Testis (tissue), 3 donors: ENCODE data around the gene ULK4. TPM values are rescaled to one million over a fixed set of nuclear protein-coding genes. Genes with fewer than 3 reads are reported as not detected.

Experiments used
- DNase-seq: peaks from one replicate; pipeline ENCODE4 v3.0.0-alpha.2; 2019
- H3K27ac ChIP-seq, 2 donors: fragments of 200-600 bp; sonication (generic); one replicate each; pipeline ENCODE4 v1.5.1; 2019
- H3K27me3 ChIP-seq: fragments of 200-600 bp; sonication (generic); one replicate; pipeline ENCODE4 v1.5.1; 2019
- H3K36me3 ChIP-seq: fragments of 200-600 bp; sonication (generic); one replicate; pipeline ENCODE4 v1.5.1; 2017; ENCODE audit warnings: low read depth; ENCODE audit errors: missing control alignments
- H3K4me1 ChIP-seq: fragments of 200-600 bp; sonication (generic); one replicate; pipeline ENCODE4 v1.5.1; 2019
- H3K4me3 ChIP-seq, 2 donors: fragments of 200-600 bp; sonication (generic); one replicate each; pipeline ENCODE4 v1.5.1; 2017 to 2019
- H3K9me3 ChIP-seq: fragments of 200-600 bp; sonication (generic); one replicate; pipeline ENCODE4 v1.5.1; 2017
- POLR2A ChIP-seq: fragments of 450-650 bp; IDR thresholded peaks from one replicate; pipeline ENCODE4 v1.6.1; 2017; ENCODE audit warnings: antibody characterized with exemption, mild to moderate bottlenecking, moderate library complexity
- WGBS, 2 donors: methylation state at CpG; one replicate each; pipeline ENCODE4 v1.1.5; 2018; 5-methylcytosine and 5-hydroxymethylcytosine counted together
- intact Hi-C: fragments of 100-400 bp; cut with DNase I; formaldehyde crosslinking; loops from one replicate; pipeline ENCODE4 v1.15.1; 2023; ENCODE audit warnings: low total_unique reads
- polyA plus RNA-seq: library from polyadenylated mRNA; stranded (reverse); fragments of 350-450 nt; fragmentation: Illumina TruSeq; extraction: RNeasy Lipid Tissue Mini Kit (QIAGEN cat#74804); gene quantifications from one replicate; pipeline ENCODE4 v1.2.3, GENCODE V29; 2014; ENCODE audit warnings: low read depth, low replicate concordance; ENCODE audit not compliant: insufficient read depth
- total RNA-seq, 2 donors: library from RNA; depleted of rRNA; stranded (reverse); fragments of >200 nt; gene quantifications; one replicate each; pipeline ENCODE4 v1.2.3, GENCODE V29; 2016
- TF ChIP-seq, protein P1 (sequence below), 3 experiments: fragments of 450-650 bp in 2 of 3; fragments of 200-600 bp in 1 of 3; sonication (generic) in 1 of 3; IDR thresholded peaks; one replicate each; pipeline ENCODE4 v1.5.1; 2016 to 2019; ENCODE audit warnings: antibody characterized with exemption in 3 of 3, mild to moderate bottlenecking in 2 of 3, moderate library complexity in 1 of 3

The ULK4 gene
- total and polyA plus RNA-seq, 3 donors from 2014 or later = 45.7 to 91.6 (median 47.4) TPM

GRCh38 chr3:41740374-41740886 is 221.5 kb downstream of the ULK4 start:
- DNase-seq = no peak
- no peaks in the 10 kb centered on the region for H3K36me3 ChIP-seq
- H3K4me1 ChIP-seq = no peaks in the 10 kb centered on the region
- no peaks in the 10 kb centered on the region for H3K9me3 ChIP-seq
- TF ChIP-seq POLR2A = no peak
- TF ChIP-seq, protein P1, sequence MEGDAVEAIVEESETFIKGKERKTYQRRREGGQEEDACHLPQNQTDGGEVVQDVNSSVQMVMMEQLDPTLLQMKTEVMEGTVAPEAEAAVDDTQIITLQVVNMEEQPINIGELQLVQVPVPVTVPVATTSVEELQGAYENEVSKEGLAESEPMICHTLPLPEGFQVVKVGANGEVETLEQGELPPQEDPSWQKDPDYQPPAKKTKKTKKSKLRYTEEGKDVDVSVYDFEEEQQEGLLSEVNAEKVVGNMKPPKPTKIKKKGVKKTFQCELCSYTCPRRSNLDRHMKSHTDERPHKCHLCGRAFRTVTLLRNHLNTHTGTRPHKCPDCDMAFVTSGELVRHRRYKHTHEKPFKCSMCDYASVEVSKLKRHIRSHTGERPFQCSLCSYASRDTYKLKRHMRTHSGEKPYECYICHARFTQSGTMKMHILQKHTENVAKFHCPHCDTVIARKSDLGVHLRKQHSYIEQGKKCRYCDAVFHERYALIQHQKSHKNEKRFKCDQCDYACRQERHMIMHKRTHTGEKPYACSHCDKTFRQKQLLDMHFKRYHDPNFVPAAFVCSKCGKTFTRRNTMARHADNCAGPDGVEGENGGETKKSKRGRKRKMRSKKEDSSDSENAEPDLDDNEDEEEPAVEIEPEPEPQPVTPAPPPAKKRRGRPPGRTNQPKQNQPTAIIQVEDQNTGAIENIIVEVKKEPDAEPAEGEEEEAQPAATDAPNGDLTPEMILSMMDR (IDR thresholded peaks at IDR 0.05) = no peak
- WGBS, 2 donors = 91 to 96% methylated on average over 3 of the region's 3 CpGs
- intact Hi-C loops = no loop called here
- no peaks in the 10 kb centered on the region for H3K27me3 ChIP-seq
- H3K27ac ChIP-seq = no peak overlapping the region
- H3K4me3 ChIP-seq = no peak overlapping the region

DNA sequence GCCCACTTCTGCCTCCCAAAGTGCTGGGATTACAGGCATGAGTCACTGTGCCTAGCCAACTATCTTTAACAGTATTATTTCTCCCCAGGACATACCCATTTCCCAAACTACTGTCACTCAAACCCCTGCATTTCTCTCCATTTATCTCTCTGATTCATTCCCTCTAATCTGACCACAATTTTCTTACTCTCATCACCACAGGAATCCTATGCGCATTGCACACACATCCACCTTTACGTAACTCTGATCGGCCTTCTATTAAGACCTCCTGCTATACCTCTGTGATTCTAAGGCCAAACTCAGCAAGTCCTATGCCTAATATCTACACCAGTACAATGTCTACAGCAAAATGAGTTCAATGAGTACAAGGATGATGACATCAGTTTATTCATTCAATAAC is 235.0 kb downstream of the ULK4 start:
- intact Hi-C loops = no loop called here
- no peaks in the 10 kb centered on the region for H3K9me3 ChIP-seq
- H3K27me3 ChIP-seq = no peaks in the 10 kb centered on the region
- no peak overlapping the region for H3K4me3 ChIP-seq
- TF ChIP-seq, protein P1 (IDR thresholded peaks at IDR 0.05) = no peak
- no peak for TF ChIP-seq POLR2A
- H3K27ac ChIP-seq = no peak overlapping the region
- no peak for DNase-seq
- H3K4me1 ChIP-seq = no peaks in the 10 kb centered on the region
- H3K36me3 ChIP-seq = no peaks in the 10 kb centered on the region
- WGBS, 2 donors = 95 to 99% methylated on average over 3 of the region's 3 CpGs

- H3K27ac ChIP-seq = no peak overlapping the region
- no peaks in the 10 kb centered on the region for H3K4me1 ChIP-seq
- WGBS, 2 donors = 86 to 90% methylated on average over 6 of the region's 6 CpGs
- H3K4me3 ChIP-seq = no peak overlapping the region
- H3K9me3 ChIP-seq = no peaks in the 10 kb centered on the region
- no peak for DNase-seq
- no peaks in the 10 kb centered on the region for H3K27me3 ChIP-seq
- TF ChIP-seq POLR2A = no peak
- TF ChIP-seq, protein P1 (IDR thresholded peaks at IDR 0.05) = no peak
- no peaks in the 10 kb centered on the region for H3K36me3 ChIP-seq
- intact Hi-C loops = no loop called here
Observed at GRCh38 chr3:41717641-41718040, 244.3 kb downstream of the ULK4 start.

GRCh38 chr3:41716471-41716870 is 245.4 kb downstream of the ULK4 start:
- intact Hi-C loops = no loop called here
- Histone ChIP-seq H3K4me3 (no peak overlapping the region), H3K27ac (no peak overlapping the region), H3K9me3 (no peaks in the 10 kb centered on the region), H3K36me3 (no peaks in the 10 kb centered on the region), H3K27me3 (no peaks in the 10 kb centered on the region), H3K4me1 (no peaks in the 10 kb centered on the region)
- 81 to 97% methylated on average over 1 of the region's 1 CpG for WGBS, 2 donors
- TF ChIP-seq, protein P1 (IDR thresholded peaks at IDR 0.05) = no peak
- no peak for TF ChIP-seq POLR2A
- no peak for DNase-seq

- H3K4me3 ChIP-seq = no peak overlapping the region
- no peaks in the 10 kb centered on the region for H3K4me1 ChIP-seq
- H3K36me3 ChIP-seq = no peaks in the 10 kb centered on the region
- no peak overlapping the region for H3K27ac ChIP-seq
- intact Hi-C loops = no loop called here
- DNase-seq = no peak
- TF ChIP-seq POLR2A = no peak
- TF ChIP-seq, protein P1 (IDR thresholded peaks at IDR 0.05) = no peak
- H3K27me3 ChIP-seq = no peaks in the 10 kb centered on the region
- no peaks in the 10 kb centered on the region for H3K9me3 ChIP-seq
- 88 to 94% methylated on average over 3 of the region's 3 CpGs for WGBS, 2 donors
Observed at GRCh38 chr3:41715376-41715775, 246.5 kb downstream of the ULK4 start.
